Glutamatergic neuron (in vitro differentiated cells): Measurements from ENCODE around the gene IL1RL2. TPM values are rescaled to one million over a fixed set of nuclear protein-coding genes. Genes with fewer than 3 reads are reported as not detected.

Source experiments
- DNase-seq: peaks from one replicate; pipeline ENCODE4 v3.0.0; 2022
- H3K27ac Mint-ChIP-seq: one replicate; pipeline ENCODE4 v1.8.0; 2020; ENCODE audit warnings: mild to moderate bottlenecking, mixed read lengths, inconsistent platforms; ENCODE audit not compliant: unreplicated experiment
- H3K27me3 Mint-ChIP-seq: one replicate; pipeline ENCODE4 v1.8.0; 2020; ENCODE audit warnings: mild to moderate bottlenecking, moderate library complexity, mixed read lengths, inconsistent platforms; ENCODE audit not compliant: unreplicated experiment
- H3K36me3 Mint-ChIP-seq: one replicate; pipeline ENCODE4 v1.8.0; 2020; ENCODE audit warnings: mild to moderate bottlenecking, mixed read lengths, inconsistent platforms; ENCODE audit not compliant: unreplicated experiment
- H3K4me1 Mint-ChIP-seq: one replicate; pipeline ENCODE4 v1.8.0; 2020; ENCODE audit warnings: mild to moderate bottlenecking, low read depth, mixed read lengths, inconsistent platforms; ENCODE audit not compliant: unreplicated experiment
- H3K4me3 Mint-ChIP-seq: one replicate; pipeline ENCODE4 v1.8.0; 2020; ENCODE audit warnings: mild to moderate bottlenecking, mixed read lengths, inconsistent platforms; ENCODE audit not compliant: unreplicated experiment
- H3K9me3 Mint-ChIP-seq: one replicate; pipeline ENCODE4 v1.8.0; 2020; ENCODE audit warnings: mild to moderate bottlenecking, moderate library complexity, mixed read lengths, inconsistent platforms; ENCODE audit not compliant: unreplicated experiment
- total RNA-seq: library from RNA; stranded (reverse); fragmentation: NEBNext Ultra II Directional; extraction: Animal tissue kit (Norgen Biotek cat#: 25700); gene quantifications from one replicate; pipeline ENCODE4 v1.2.1, GENCODE V29; 2021; ENCODE audit not compliant: unreplicated experiment
- TF ChIP-seq, protein P1 (sequence below): fragments of 200-600 bp; sonication (generic); IDR thresholded peaks from one replicate; pipeline ENCODE4 v1.5.0; 2021; ENCODE audit not compliant: partially characterized antibody, unreplicated experiment

Gene IL1RL2
- total RNA-seq, 1 donor from 2014 or later, result not detected

DNA sequence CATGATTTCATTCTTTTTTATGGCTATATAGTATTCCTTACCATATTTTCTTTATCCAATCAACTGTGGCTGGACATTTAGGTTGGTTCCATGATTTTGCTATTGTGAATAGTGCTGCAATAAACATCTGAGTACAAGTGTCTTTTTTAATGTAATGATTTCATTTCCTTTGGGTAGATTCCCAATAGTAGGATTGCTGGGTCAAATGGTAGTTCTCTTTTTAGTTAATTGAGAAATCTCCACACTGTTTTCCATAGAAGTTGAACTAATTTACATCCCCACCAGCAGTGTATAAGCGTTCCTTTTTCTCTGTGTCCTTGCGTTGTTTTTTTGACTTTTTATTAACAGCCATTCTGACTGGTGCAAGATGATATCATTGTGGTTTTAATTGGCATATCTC, 65.4 kb downstream of the IL1RL2 start:
- no peak overlapping the region for H3K4me3 Mint-ChIP-seq

DNA sequence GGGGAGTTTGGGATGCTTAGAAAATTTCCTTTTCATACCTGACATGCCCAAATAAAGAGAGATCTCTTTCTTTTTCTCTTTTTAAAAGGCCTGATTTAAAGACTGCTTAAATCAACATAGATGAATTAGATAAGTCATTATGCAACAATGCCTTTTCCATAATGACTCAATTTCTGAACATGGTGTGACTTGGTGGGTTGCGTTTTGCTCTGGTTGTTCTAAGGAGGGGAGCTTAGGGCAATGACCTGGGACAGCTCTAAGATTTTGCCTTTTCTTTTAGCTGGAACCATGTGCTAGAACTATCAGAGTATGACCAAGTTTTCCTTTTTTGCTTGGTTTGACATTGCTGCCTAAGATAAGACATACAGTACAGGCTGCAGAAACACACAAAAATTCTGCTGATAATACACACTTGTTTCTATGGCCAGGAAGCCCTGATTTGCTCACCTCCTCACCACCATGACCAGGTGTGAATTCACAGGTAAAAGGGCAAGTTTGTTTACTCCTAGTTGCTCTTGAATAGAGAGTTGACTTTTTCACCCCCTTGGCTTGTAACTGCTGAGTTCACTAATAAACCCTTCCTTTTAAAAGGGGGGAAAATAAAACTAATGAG, 66.4 kb downstream of the IL1RL2 start:
- no peak overlapping the region for H3K4me3 Mint-ChIP-seq
- no peaks in the 10 kb centered on the region for H3K9me3 Mint-ChIP-seq
- H3K4me1 Mint-ChIP-seq, result peaks cover 2% of the 10 kb centered on the region
- peaks cover 4% of the 10 kb centered on the region for H3K36me3 Mint-ChIP-seq
- no peak for DNase-seq
- peaks cover 13% of the 10 kb centered on the region for H3K27me3 Mint-ChIP-seq
- no peak overlapping the region for H3K27ac Mint-ChIP-seq
- TF ChIP-seq, protein P1, sequence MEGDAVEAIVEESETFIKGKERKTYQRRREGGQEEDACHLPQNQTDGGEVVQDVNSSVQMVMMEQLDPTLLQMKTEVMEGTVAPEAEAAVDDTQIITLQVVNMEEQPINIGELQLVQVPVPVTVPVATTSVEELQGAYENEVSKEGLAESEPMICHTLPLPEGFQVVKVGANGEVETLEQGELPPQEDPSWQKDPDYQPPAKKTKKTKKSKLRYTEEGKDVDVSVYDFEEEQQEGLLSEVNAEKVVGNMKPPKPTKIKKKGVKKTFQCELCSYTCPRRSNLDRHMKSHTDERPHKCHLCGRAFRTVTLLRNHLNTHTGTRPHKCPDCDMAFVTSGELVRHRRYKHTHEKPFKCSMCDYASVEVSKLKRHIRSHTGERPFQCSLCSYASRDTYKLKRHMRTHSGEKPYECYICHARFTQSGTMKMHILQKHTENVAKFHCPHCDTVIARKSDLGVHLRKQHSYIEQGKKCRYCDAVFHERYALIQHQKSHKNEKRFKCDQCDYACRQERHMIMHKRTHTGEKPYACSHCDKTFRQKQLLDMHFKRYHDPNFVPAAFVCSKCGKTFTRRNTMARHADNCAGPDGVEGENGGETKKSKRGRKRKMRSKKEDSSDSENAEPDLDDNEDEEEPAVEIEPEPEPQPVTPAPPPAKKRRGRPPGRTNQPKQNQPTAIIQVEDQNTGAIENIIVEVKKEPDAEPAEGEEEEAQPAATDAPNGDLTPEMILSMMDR, result no peak

More for the DNA sequence above, 65.4 kb downstream of the IL1RL2 start:
- DNase-seq, result no peak
- H3K4me1 Mint-ChIP-seq, result peaks cover 2% of the 10 kb centered on the region
- peaks cover 4% of the 10 kb centered on the region for H3K36me3 Mint-ChIP-seq
- H3K27ac Mint-ChIP-seq, result no peak overlapping the region
- no peaks in the 10 kb centered on the region for H3K9me3 Mint-ChIP-seq
- peaks cover 13% of the 10 kb centered on the region for H3K27me3 Mint-ChIP-seq
- TF ChIP-seq, protein P1, result no peak

GRCh38 chr2:102253753-102254150, 66.9 kb downstream of the IL1RL2 start:
- peaks cover 2% of the 10 kb centered on the region for H3K4me1 Mint-ChIP-seq
- H3K27ac Mint-ChIP-seq, result no peak overlapping the region
- TF ChIP-seq, protein P1, result no peak
- peaks cover 13% of the 10 kb centered on the region for H3K27me3 Mint-ChIP-seq
- peaks cover 4% of the 10 kb centered on the region for H3K36me3 Mint-ChIP-seq
- no peak overlapping the region for H3K4me3 Mint-ChIP-seq
- H3K9me3 Mint-ChIP-seq, result no peaks in the 10 kb centered on the region
- DNase-seq, result no peak

DNA sequence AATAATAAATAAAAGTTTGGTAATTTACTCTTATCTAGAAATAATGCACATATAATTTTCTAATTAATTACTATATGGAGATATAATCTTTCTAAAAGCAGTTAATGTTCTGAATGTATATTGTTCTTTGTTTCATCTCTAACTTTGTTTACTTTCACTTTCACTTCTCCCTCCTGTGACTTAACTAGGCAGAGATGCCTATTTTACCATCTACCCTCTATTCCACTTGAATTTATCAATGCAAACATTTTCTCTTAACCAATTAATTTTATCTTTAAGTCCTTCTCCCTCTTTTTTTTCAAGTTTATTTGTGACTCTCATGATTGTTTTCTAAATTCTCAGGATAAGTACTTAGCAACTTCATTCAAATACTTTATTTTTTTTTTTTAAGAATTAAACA, 69.5 kb downstream of the IL1RL2 start:
- Mint-ChIP-seq H3K4me1 (no peaks in the 10 kb centered on the region), H3K9me3 (no peaks in the 10 kb centered on the region), H3K27me3 (peaks cover 6% of the 10 kb centered on the region), H3K36me3 (peaks cover 4% of the 10 kb centered on the region), H3K4me3 (no peak overlapping the region), H3K27ac (no peak overlapping the region)
- TF ChIP-seq, protein P1, result no peak
- DNase-seq, result no peak

GRCh38 chr2:102256874-102257462, 70.1 kb downstream of the IL1RL2 start:
- Mint-ChIP-seq H3K4me3 (no peak overlapping the region), H3K27me3 (peaks cover under 1% of the 10 kb centered on the region), H3K9me3 (no peaks in the 10 kb centered on the region), H3K36me3 (peaks cover 4% of the 10 kb centered on the region), H3K4me1 (no peaks in the 10 kb centered on the region), H3K27ac (no peak overlapping the region)
- TF ChIP-seq, protein P1, result no peak
- no peak for DNase-seq
